ENCODE measurements around the gene OPCML. TPM values are rescaled to one million over a fixed set of nuclear protein-coding genes. Genes with fewer than 3 reads are reported as not detected.

Gene OPCML
- total RNA-seq, 1 experiment from 2014 or later, result not detected

DNA sequence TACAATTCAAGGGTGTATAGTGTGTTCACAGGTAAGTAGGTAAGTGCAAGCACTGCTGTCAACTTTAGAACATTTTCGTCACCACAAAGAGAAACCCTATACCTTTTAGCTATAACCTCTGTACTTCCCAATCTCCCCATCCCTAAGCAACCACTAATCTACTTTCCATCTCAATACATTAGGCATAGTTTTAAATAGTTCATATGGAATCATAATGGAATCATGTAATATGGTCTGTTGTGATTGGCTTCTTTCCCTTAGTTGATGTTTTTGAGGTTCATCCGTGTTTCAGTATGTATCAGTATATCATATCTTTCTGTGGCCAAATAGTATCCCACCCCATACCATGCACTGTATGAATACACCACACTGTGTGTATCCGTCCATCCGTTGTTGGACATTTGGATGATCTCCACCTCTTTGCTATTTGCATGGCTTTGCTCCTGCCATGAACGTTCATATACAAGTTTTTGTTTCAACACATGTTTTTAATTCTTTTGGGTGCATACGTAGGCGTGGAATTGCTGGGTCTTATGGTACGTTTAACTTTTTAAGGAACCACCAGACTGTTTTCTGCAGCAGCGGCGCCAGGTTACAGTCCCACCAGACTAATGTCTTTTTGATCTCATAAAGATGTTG, 27.7 kb upstream of the OPCML start:
- BruUV-seq (replicated peaks), result no TSS peak
- Histone ChIP-seq H3K9me3 (ENCODE audit: insufficient read depth, low read depth) (no peaks in the 10 kb centered on the region), H4K20me1 (ENCODE audit: insufficient read depth) (no peaks in the 10 kb centered on the region), H3K4me2 (no peak overlapping the region), H3K27ac (no peak overlapping the region), H3K27me3 (ENCODE audit: insufficient read depth, low read depth) (peaks cover 51% of the 10 kb centered on the region), H3K9me2 (ENCODE audit: insufficient read depth) (no peaks in the 10 kb centered on the region), H3F3A (ENCODE audit: insufficient read depth, low read depth) (no peaks in the 10 kb centered on the region), H3K4me3 (no peak overlapping the region), H3K4me1 (replicated peaks; ENCODE audit: insufficient read depth) (no peaks in the 10 kb centered on the region), H3K36me3 (ENCODE audit: low read depth) (no peaks in the 10 kb centered on the region), H3K79me2 (ENCODE audit: low read depth) (no peaks in the 10 kb centered on the region), H2AFZ (no peak overlapping the region)
- POLR2A ChIA-PET (ENCODE audit: unreplicated experiment), result no interaction called here
- CTCF ChIA-PET, result no interaction called here
- TF ChIP-seq, protein P1, sequence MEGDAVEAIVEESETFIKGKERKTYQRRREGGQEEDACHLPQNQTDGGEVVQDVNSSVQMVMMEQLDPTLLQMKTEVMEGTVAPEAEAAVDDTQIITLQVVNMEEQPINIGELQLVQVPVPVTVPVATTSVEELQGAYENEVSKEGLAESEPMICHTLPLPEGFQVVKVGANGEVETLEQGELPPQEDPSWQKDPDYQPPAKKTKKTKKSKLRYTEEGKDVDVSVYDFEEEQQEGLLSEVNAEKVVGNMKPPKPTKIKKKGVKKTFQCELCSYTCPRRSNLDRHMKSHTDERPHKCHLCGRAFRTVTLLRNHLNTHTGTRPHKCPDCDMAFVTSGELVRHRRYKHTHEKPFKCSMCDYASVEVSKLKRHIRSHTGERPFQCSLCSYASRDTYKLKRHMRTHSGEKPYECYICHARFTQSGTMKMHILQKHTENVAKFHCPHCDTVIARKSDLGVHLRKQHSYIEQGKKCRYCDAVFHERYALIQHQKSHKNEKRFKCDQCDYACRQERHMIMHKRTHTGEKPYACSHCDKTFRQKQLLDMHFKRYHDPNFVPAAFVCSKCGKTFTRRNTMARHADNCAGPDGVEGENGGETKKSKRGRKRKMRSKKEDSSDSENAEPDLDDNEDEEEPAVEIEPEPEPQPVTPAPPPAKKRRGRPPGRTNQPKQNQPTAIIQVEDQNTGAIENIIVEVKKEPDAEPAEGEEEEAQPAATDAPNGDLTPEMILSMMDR (conservative IDR thresholded peaks at IDR 0.05), result no peak
- no peak for TF ChIP-seq EZH2 (IDR thresholded peaks at IDR 0.05; ENCODE audit: low read depth)
- intact Hi-C loops (cut with micrococcal nuclease; ENCODE audit: unreplicated experiment), result no loop called here
- no peak for DNase-seq

DNA sequence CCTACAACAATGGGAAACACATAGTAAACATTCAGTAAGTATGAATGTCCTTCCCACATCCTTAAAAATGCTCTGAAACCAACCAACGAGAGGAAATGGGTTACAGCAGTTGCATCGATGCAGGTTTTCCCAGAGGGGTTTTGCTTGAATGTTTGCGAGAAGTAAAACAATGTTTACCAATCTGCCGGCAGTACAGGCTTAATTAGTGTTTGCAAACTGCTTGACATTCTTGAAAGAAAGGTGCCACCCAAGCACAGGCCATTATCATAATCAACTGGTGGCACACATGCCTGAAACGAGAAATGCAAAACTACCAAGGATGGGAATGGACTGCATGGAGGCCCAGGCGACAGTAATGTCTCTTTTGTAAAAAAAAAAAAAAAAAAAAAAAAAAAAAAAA, 27.1 kb upstream of the OPCML start:
- CTCF ChIA-PET, result no interaction called here
- H2AFZ ChIP-seq, result no peak overlapping the region
- H3K4me1 ChIP-seq (replicated peaks; ENCODE audit: insufficient read depth), result no peaks in the 10 kb centered on the region
- H3K4me3 ChIP-seq, result no peak overlapping the region
- no peaks in the 10 kb centered on the region for H3K79me2 ChIP-seq (ENCODE audit: low read depth)
- TF ChIP-seq, protein P1 (conservative IDR thresholded peaks at IDR 0.05), result no peak
- TF ChIP-seq EZH2 (IDR thresholded peaks at IDR 0.05; ENCODE audit: low read depth), result no peak
- no peaks in the 10 kb centered on the region for H3F3A ChIP-seq (ENCODE audit: insufficient read depth, low read depth)
- no peaks in the 10 kb centered on the region for H3K36me3 ChIP-seq (ENCODE audit: low read depth)
- BruUV-seq (replicated peaks), result no TSS peak
- no peaks in the 10 kb centered on the region for H4K20me1 ChIP-seq (ENCODE audit: insufficient read depth)
- H3K4me2 ChIP-seq, result no peak overlapping the region
- H3K27me3 ChIP-seq (ENCODE audit: insufficient read depth, low read depth), result peaks cover 51% of the 10 kb centered on the region
- DNase-seq, result no peak
- POLR2A ChIA-PET (ENCODE audit: unreplicated experiment), result no interaction called here
- no peaks in the 10 kb centered on the region for H3K9me2 ChIP-seq (ENCODE audit: insufficient read depth)
- H3K9me3 ChIP-seq (ENCODE audit: insufficient read depth, low read depth), result no peaks in the 10 kb centered on the region
- intact Hi-C loops (cut with micrococcal nuclease; ENCODE audit: unreplicated experiment), result no loop called here
- H3K27ac ChIP-seq, result no peak overlapping the region

DNA sequence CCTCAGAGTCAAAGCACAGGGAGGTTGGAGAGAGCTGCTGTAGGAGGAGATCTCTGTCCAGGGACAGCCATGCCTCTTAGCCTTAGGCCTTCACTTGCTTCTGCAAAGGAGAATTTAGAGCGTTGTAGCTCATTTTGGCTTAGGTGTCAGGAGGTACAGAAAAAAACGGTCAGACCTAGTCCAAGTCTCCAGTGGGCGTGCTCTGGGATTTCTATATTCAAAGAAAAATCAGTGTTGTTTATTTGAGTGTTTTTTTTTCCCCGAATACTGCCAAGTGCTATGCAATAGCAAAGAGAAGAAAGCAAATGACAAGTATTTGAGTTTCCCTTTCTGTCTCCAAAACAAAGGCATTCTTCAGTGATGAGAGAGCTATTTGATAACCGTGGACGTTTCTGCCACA, 22.7 kb upstream of the OPCML start:
- Histone ChIP-seq H3K36me3 (ENCODE audit: low read depth) (no peaks in the 10 kb centered on the region), H3K4me2 (no peak overlapping the region), H3F3A (ENCODE audit: insufficient read depth, low read depth) (no peaks in the 10 kb centered on the region), H3K27me3 (ENCODE audit: insufficient read depth, low read depth) (peaks cover 52% of the 10 kb centered on the region), H3K79me2 (ENCODE audit: low read depth) (no peaks in the 10 kb centered on the region), H3K4me3 (no peak overlapping the region), H3K4me1 (replicated peaks; ENCODE audit: insufficient read depth) (no peaks in the 10 kb centered on the region), H4K20me1 (ENCODE audit: insufficient read depth) (no peaks in the 10 kb centered on the region), H3K9me3 (ENCODE audit: insufficient read depth, low read depth) (no peaks in the 10 kb centered on the region), H2AFZ (no peak overlapping the region), H3K9me2 (ENCODE audit: insufficient read depth) (no peaks in the 10 kb centered on the region), H3K27ac (no peak overlapping the region)
- intact Hi-C loops (cut with micrococcal nuclease; ENCODE audit: unreplicated experiment), result no loop called here
- ChIA-PET CTCF (no interaction called here), POLR2A (ENCODE audit: unreplicated experiment) (no interaction called here)
- no peak for DNase-seq
- BruUV-seq (replicated peaks), result no TSS peak
- no peak for TF ChIP-seq EZH2 (IDR thresholded peaks at IDR 0.05; ENCODE audit: low read depth)
- TF ChIP-seq, protein P1 (conservative IDR thresholded peaks at IDR 0.05), result no peak

All from PC-9 (cell line).